GM18507 (cell line): ENCODE results near the gene BPGM.
"Not testable (repeated sequence)": the region's sequence is repeated elsewhere in the genome, so short reads cannot be mapped to it uniquely, and the experiment has no call there.

Experiments
- DNase-seq: peaks from one replicate; pipeline ENCODE4 v3.0.0; 2011; ENCODE audit warnings: low read depth; ENCODE audit not compliant: insufficient read length; ENCODE audit errors: extremely low spot score
- FAIRE-seq: peaks from 2 replicates; lab custom pipeline; 2011; peaks lifted over from hg19 to GRCh38; lab: Jason Lieb, UNC

The BPGM gene

DNA sequence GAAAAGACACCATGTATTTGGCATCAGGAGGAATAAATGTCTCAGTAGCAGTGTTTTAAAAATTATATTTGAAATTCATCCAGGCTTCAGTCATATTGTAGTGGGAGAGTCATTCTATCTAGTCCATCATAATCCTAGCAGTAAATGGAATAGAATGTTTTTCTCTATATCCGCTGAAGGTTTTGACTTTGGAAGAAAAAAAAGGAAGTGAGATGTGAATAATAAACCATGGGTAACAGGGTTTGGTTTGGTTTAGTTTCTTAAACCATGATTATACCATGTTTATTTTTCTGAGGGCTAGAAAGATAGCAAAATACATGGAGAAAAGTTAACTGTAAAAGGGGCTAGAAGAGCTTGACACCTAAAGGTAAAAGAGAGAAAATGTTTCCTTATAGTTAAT is 16.4 kb upstream of the BPGM start:
- no peak for FAIRE-seq
- DNase-seq = no peak

DNA sequence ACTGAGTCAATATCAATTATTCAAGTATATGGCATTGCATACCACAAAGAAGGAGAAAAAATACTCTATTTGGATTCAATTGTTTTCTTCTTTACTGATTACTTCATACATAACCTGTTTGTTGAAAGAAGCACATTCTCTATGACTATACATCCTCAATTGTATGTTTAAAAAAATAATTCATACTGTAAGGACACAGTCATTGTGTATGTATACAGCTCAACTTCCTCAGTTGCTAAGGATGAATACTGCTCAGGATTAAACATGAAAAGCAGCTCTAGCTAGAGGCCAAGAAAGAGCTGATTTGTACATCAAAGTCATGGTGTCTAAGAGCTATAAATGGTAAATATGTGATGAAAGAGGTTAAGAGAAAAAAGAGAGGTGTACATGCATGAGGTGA is 15.8 kb upstream of the BPGM start:
- DNase-seq = no peak
- no peak for FAIRE-seq

- DNase-seq = no peak
- FAIRE-seq = no peak
Measured at GRCh38 chr7:134632052-134632451, 14.6 kb upstream of the BPGM start.

- FAIRE-seq (peak; percentile 81), DNase-seq (no peak)
Measured at GRCh38 chr7:134632937-134633540, 13.6 kb upstream of the BPGM start.

DNA sequence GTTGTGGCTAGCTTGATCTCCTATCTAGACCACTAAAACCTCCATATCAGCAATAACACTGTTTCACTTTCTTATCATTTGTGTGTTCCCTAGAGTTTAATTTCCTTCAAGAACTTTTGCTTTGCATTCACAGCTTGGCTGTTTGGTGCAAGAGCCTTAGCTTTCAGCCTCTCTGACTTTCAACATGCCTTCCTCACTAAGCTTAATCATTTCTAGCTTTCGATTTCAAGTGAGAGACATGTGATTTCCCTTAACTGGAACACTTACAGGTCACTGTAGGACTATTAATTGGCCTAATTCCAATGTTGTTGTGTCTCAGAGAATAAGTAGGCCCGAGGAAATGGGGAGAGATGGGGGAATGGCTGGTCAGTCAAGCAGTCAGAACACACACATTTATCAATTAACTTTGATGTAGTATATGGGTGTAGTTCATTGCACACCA is 10.6 kb upstream of the BPGM start:
- DNase-seq = no peak
- peak; percentile 96 for FAIRE-seq

DNA sequence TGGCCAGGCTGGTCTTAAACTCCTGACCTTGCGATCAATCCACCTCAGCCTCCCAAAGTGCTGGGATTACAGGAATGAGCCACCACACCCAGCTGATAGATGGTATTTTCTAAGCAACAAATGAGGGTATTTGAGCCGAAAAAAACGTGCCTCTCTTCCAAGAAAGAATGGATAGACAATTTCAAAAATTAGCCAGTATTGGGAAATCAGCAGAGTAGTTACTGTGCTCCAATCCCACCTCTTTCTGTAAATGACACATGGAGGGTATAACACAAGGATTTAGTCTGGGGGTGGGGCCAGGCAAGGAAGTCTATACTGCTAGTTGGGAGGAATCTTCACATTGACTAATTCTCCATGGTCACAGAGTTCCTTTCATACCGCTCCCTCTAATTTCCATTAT is 9.2 kb upstream of the BPGM start:
- FAIRE-seq = no peak
- DNase-seq = no peak

GRCh38 chr7:134637934-134638719 is 8.5 kb upstream of the BPGM start:
- DNase-seq = no peak
- FAIRE-seq = no peak

GRCh38 chr7:134639061-134639460 is 7.6 kb upstream of the BPGM start:
- no peak for DNase-seq
- FAIRE-seq = no peak

DNA sequence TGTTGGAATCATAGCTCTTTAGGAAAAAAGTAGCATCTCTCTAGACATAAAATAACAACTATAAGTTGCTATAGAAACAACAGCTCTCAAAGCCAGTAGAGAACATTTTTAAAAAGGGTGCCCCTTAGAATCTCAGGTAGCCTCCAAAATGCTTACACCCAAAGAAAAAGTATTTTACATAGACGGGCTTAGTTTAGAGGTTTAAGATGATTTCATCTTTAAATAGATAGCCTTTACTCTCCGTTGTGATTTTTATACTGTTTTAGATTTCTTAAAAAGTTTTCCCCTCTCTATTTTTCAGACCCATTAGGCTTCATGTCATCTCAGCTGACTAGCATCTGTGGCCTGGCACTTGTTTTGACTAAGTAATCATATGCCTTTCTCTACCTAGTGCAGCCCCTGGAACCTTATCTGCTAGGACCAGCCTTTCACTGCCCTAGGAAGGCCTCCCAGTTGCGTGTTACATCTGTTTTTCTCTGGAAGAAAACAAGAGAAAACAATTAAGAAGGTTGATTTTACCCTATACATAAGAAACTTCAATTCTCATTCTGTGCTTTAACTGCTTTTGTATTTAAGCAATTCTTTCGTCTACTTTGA is 6.9 kb upstream of the BPGM start:
- DNase-seq = no peak
- FAIRE-seq = no peak

DNA sequence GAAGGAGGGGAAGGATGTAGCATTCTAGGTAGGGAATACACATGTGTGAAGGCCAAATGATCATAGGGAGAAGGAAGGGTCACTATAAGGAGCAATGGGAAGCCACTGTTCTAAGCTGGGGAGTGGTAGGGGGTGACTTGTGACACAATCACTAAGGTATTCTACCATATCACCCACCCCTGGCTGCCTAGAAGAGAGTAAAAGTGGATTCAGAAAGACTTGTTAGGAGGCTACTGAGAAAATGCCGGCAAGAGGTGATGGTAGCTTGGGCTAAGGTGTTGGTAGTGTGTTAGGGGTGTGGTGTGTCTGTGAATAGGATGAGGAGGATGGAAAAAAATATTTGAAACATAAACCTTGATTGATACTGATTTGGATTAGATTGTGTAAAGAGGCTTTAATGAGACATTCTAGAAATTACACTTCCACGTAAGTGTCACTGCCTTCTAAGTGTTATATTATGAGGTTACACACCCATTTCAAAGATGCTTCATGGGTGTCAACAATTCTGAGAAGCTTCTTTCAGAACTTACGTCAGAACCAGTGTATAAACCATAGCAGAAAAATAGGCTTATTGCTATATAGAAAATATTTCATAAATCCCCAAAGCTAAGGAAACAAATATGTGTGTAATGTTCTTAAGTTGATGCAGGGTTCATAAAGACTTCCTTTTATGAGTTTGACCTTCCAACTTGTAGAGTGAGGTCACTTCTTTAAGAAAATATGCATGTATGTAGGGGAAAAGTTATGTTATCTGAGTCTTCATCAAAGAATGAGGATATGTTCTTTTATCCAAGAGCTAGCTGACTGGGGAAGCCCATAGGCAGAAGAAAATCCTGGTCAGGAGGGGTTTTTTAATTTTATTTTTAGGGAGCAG is 5.6 kb upstream of the BPGM start:
- no peak for DNase-seq
- FAIRE-seq = no peak

GRCh38 chr7:134641981-134642380 is 4.7 kb upstream of the BPGM start:
- not testable (repeated sequence) for FAIRE-seq, DNase-seq

GRCh38 chr7:134643131-134643530 is 3.5 kb upstream of the BPGM start:
- DNase-seq (no peak), FAIRE-seq (no peak)

DNA sequence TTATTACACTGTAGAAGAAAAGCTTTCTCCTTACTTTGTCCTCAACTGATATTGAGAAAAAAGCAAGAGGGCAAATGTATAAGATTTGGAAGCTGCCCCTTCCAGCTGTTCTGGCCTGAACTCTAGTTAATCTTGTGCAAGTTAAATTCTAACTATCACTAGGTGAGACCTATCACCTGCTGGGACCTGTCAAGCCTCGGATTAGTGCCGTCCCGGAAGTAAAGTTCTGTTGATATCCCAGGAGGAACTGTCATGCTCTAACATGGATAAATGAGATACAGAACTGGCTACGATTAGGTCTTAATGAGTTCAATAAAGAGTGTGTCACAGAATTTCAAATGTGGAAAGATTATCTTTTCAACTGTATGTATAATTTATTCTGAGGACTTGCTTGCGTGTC is 1.2 kb upstream of the BPGM start:
- FAIRE-seq (no peak), DNase-seq (no peak)

- FAIRE-seq (no peak), DNase-seq (no peak)
Measured at GRCh38 chr7:134645935-134646334, 718 bp upstream of the BPGM start.

DNA sequence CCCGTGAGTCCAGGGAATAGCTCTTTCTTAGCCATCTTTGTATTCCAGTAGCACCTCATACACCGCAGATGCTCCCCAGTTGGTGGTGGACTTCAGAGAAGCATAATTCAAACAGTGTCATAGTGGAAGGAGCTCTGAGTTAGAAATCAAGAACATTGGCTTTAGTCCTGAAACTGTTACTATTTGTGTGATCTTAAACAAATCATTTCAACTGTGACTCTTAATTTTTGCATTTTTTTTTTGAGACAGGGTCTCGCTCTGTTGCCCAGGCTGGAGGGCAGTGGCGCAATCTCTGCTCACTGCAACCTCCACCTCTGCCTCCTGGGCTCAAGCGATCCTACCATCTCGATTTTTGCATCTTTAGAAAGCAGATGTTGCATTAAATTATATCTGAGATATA is 1.8 kb downstream of the BPGM start:
- FAIRE-seq = no peak
- no peak for DNase-seq

- DNase-seq (no peak), FAIRE-seq (peak; percentile 35)
Measured at GRCh38 chr7:134649226-134649775, 2.6 kb downstream of the BPGM start.

- DNase-seq = no peak
- FAIRE-seq = no peak
Measured at GRCh38 chr7:134651991-134652390, 5.3 kb downstream of the BPGM start.

DNA sequence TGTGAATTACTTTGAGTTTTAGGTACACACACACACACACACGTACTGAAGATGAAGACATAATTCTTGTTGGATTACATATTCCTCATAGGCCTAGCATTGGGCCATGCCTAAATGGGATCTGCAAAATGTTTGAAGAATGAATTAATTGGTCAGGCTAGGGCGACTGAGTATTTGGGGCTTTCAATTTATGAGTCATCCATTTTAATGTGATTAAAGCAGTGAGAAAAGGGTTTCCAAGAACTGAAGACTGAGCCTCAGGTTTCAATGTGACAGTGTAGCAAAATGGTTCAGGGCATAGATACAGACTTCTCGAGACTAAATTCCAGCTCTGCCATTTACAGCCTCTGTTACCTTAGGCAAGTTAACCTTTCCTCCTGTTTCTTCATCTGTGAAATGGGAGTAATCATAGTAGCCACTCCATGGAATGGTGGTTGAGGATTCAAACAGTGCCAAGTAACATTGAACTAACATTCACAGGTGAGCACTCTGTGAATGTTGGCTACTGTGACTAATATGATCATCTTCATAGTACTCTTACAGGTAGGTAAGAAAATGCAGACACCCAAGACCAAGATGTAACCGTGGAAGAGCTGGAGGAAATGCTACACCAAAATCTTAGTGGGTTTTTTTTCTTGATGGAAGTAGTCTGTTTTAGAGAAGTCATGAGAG is 7.6 kb downstream of the BPGM start:
- DNase-seq (no peak), FAIRE-seq (no peak)

DNA sequence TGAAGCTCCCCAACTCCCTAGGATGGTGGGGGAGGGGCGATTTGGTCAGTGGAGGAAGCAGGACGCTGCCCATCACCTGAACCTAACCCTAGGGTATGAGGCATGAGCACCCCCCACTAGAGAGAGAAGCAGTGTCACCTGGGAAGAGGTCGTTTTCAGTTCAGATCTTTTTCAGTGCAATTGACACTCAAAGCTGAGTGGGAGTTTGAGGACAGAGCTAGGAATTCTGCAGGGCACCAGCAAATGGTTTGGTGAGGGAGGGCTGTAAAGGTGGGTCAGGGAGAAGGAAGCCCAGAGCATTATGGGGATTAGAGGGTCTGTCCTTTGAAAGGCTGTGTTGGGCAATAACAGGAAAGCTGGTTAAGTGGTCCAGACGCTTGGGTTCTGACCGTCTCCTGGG is 10.9 kb downstream of the BPGM start:
- DNase-seq = no peak
- no peak for FAIRE-seq
